ENCODE results near the gene CLDN25. TPM values are rescaled to one million over a fixed set of nuclear protein-coding genes. Genes with fewer than 3 reads are reported as not detected.

CLDN25 gene
- total RNA-seq, 1 experiment from 2014 or later = not detected

- DNase-seq (ENCODE audit: low read depth) = no peak
These were observed 29.3 kb downstream of the CLDN25 start for GRCh38 chr11:113808931-113809330.

DNA sequence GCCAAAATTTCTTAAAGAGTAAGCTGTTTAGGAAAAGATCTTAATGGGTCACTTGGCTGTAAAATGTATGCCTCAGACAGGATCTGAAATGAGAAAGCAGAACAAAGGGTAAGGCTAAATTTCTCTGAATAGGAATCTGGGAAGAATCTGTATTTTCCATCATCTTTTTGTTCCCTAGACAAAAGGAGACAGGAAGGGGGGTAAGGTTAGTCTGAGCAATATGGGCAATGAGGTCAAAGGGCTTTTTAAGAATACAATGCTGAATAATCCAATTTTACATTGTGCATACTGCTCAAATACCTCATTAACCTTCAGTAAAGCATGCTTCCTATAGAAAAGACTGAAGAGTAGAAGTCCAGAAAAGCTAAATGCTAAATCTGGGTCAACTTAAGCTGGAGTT, 34.6 kb downstream of the CLDN25 start:
- no peak for DNase-seq (ENCODE audit: low read depth)

DNA sequence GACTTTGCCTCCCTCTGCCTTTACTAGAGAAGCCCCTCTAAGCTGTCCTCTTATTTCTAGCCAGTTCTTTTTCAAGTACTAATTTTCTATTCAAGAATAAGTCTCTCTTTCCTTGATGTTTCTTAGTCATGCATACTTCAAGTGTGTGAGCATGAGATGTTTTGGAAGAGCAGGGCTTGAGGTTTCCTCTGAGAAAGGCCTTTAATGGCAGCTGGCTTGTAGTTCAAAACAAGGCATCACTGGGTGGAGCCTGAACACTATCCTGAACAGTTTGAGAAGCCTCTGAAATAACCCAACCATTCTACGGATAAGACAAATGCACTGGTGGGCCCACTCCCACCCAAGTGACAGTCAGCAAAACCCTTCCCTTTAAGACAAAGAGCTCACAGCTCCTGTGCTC, 37.6 kb downstream of the CLDN25 start:
- no peak for DNase-seq (ENCODE audit: low read depth)

DNA sequence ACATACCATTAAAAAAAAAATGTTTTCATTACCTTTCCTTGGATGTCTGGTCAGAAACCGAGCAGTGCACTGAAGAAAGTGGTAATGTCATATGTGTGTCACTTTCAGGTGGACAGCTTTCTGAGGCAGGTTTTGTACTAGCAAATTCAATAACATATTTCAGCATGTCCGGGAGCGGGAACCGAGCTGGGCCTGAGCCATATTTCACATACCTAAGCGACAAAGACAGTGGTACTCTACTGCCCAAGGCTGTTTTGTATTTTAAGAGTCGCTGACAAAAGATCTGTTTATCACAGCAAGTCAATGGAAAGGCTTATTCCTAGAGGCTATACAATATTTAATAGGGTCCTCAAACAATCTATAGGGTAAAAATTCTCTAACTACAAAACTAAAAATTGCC, 38.0 kb downstream of the CLDN25 start:
- no peak for DNase-seq (ENCODE audit: low read depth)

GRCh38 chr11:113818426-113818825, 38.8 kb downstream of the CLDN25 start:
- DNase-seq (ENCODE audit: low read depth) = peak; percentile 6

DNA sequence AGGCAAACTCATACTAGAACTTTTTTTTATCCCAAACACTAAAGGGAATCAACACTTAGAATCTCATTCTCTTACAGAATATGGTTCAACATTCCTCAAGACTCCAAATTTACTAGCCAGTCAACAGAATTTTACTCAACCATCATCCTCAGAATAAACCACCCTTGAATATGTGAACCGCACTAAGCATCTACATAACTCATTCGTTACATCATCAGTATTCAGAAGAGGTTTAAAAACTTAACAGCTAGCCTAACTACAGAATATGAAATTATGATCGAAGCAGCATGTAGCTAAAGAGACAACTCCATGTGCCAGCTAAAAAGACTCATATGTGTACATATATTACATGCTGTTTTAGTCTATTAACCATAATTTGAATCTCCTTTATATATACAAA, 47.9 kb downstream of the CLDN25 start:
- DNase-seq (ENCODE audit: low read depth) = no peak

DNA sequence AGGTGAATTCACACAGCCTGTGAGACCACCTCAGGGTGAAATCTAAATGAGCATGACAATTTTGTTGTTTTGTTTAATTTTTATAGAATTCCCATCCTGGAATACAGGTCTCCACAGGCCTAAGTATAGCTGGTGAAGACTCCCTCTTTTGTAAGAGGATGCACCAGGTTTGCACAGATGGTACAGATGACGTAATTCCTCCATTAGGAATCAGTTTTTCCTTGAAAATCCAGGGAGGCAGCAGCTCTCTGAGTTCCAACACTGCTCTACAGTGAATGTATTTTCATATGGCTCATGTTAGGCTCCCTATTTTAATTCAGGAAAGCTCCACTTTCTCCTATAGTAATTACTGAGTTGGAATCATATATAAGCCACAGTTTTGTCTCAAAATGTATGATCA, 48.6 kb downstream of the CLDN25 start:
- no peak for DNase-seq (ENCODE audit: low read depth)

DNA sequence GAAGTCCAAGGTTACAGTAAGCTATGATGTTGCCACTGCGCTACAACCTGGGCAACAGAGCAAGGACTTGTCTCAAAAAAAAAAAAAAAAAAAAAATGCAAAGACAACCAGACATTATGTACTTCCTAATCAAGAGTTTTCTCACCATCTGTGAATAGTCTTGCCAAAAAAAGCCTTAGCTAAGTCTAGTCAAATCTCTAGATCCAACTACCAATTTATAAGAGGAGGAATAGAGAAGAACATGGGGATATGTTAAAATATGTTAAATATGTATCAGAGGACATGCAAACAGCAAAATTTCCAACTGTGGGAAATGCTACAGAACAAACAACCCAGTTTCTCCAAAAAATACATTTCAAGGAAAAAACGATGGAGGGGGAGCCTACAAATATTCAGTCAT, 50.2 kb downstream of the CLDN25 start:
- no peak for DNase-seq (ENCODE audit: low read depth)

Other genes starting within 250 kb of the CLDN25 start
- gene TMPRSS5, start 73.5 kb upstream of the CLDN25 start, total RNA-seq (2014; rRNA removed; shearing (Covaris generic)) = 0.12 TPM in 1 of 2 replicates, not detected in the other
- gene ZW10, start 6.1 kb upstream of the CLDN25 start, total RNA-seq (2014; rRNA removed; shearing (Covaris generic)) = 39.4 and 46.1 TPM in 2 replicates
- 44.0 and 51.2 TPM in 2 replicates for gene USP28, start 95.8 kb downstream of the CLDN25 start, total RNA-seq (2014; rRNA removed; shearing (Covaris generic))
- gene HTR3B, start 125.0 kb downstream of the CLDN25 start, total RNA-seq (2014; rRNA removed; shearing (Covaris generic)) = not detected in 2 replicates
- gene HTR3A, start 195.3 kb downstream of the CLDN25 start, total RNA-seq (2014; rRNA removed; shearing (Covaris generic)) = not detected in 2 replicates

Measured in RPMI7951 (cell line).